ENCODE data around the gene ANKRD17. TPM values are rescaled to one million over a fixed set of nuclear protein-coding genes. Genes with fewer than 3 reads are reported as not detected.

ANKRD17 gene
- total and polyA plus RNA-seq, 9 of the 15 experiments (the other 6 are each of a cell fraction or from before 2014, with no cell fraction given), result 25.5 to 86.9 (median 52.2) TPM

DNA sequence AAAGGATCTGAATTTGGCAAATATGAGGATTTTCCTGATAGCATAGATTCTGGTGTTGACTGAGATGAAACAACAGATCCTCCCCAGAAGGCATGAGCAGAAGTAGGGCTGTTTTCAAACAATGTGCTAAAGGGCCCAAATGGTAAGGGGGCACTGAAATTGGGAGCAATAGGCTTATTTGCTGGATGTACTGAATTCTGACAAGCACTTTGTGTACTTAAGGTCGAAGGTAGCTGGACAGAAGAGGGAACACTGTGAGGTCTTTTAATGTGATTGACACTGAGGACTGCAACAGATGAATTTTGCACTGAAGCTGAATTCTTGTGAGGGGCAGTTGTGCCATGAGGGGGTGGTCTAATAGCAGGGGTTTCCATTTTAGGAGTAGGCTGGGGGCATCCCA, 167.9 kb downstream of the ANKRD17 start:
- Histone ChIP-seq H4K20me1 (replicated peaks; ENCODE audit: control insufficient read depth, insufficient read depth, low read length) (peaks cover 5% of the 10 kb centered on the region; the same call in 1 of the 2 replicates), H3K4me1 (replicated peaks in 1 of 2; ENCODE audit: control insufficient read depth in 2 of 2, insufficient read depth in 2 of 2, low read length in 2 of 2) (no peaks in the 10 kb centered on the region), H3K9ac (ENCODE audit: insufficient read depth in 1 of 2, low read depth in 2 of 2, low read length in 2 of 2) (no peak overlapping the region), H3K9me3 (replicated peaks; ENCODE audit: control insufficient read depth, insufficient read depth, low read depth, low read length) (no peaks in the 10 kb centered on the region), H3K36me3 (ENCODE audit: control insufficient read depth, insufficient read depth, low read length) (peaks cover 76% of the 10 kb centered on the region), H3K27ac (ENCODE audit: extremely low read depth, low read depth, low read length) (no peak overlapping the region), H3K9me1 (ENCODE audit: control insufficient read depth, insufficient read depth, low read length) (no peaks in the 10 kb centered on the region), H3K4me2 (ENCODE audit: insufficient read depth, low read length) (no peak overlapping the region), H2AFZ (ENCODE audit: low read depth, low read length) (no peak overlapping the region), H3K79me2 (ENCODE audit: control insufficient read depth, insufficient read depth, low read length) (peaks cover 39% of the 10 kb centered on the region), H3K27me3 (ENCODE audit: control insufficient read depth in 2 of 2, insufficient read depth in 2 of 2, low read length in 2 of 2) (no peaks in the 10 kb centered on the region), H3K4me3 (no peak overlapping the region)
- POLR2A ChIA-PET, result interaction anchor here (1.5 to 1.8 kb wide), 2 partner anchors 14 to 21 kb away, joined by 3 to 6 read pairs; partner anchors contain the start of gene COX18
- in situ Hi-C loops (cut with MboI), result no loop called here
- TF ChIP-seq EP400 (IDR thresholded peaks at IDR 0.05) (no peak), POLR2A (conservative IDR thresholded peaks at IDR 0.05) (0 out of 2 replicates have a peak, but pooled peaks have one; percentile 9)
- FAIRE-seq (peak; percentile 6), DNase-seq (ENCODE audit: extremely low read depth in 1 of 4, low spot score in 3 of 4) (no peak), ATAC-seq (no peak)
- intact Hi-C loops (cut with micrococcal nuclease), result no loop called here
- no TSS peak for BruUV-seq (replicated peaks)
- CTCF ChIA-PET (ENCODE audit: low intra/inter-chr PET ratio), result no interaction called here
- 100% methylated on average over 1 of the region's 1 CpG for WGBS (ENCODE audit: insufficient coverage, low coverage, missing lambda C conversion rate)

DNA sequence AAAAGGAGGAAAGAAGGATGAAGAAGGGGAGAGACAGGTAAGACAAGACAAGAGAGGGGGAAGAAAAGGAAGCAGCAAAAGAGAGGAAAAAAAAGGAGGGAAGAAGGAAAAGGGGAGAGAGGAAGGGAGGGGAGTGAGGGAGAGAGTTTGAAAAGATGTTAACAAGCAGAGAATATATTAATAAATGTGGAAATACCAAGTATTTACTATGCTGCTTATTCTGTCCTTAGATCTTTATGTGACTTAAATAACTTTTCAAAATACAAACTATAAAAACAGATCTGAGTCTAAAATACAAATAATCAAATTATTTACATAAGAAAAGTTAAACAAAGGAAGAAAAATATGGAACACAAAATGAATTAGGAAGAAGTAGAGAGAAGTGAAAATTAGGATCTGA, 170.7 kb downstream of the ANKRD17 start:
- no peaks in the 10 kb centered on the region for H3K4me1 ChIP-seq (replicated peaks in 1 of 2; ENCODE audit: control insufficient read depth in 2 of 2, insufficient read depth in 2 of 2, low read length in 2 of 2)
- ChIA-PET POLR2A (no interaction called here), CTCF (ENCODE audit: low intra/inter-chr PET ratio) (no interaction called here)
- H3K79me2 ChIP-seq (ENCODE audit: control insufficient read depth, insufficient read depth, low read length), result peaks cover 50% of the 10 kb centered on the region
- no peak overlapping the region for H3K27ac ChIP-seq (ENCODE audit: extremely low read depth, low read depth, low read length)
- in situ Hi-C loops (cut with MboI) (no loop called here), intact Hi-C loops (cut with micrococcal nuclease) (no loop called here)
- H3K9me3 ChIP-seq (replicated peaks; ENCODE audit: control insufficient read depth, insufficient read depth, low read depth, low read length), result no peaks in the 10 kb centered on the region
- FAIRE-seq (no peak), DNase-seq (ENCODE audit: extremely low read depth in 1 of 4, low spot score in 3 of 4) (no peak), ATAC-seq (no peak)
- no peaks in the 10 kb centered on the region for H3K9me1 ChIP-seq (ENCODE audit: control insufficient read depth, insufficient read depth, low read length)
- H4K20me1 ChIP-seq (replicated peaks; ENCODE audit: control insufficient read depth, insufficient read depth, low read length), result peaks cover 5% of the 10 kb centered on the region; the same call in 1 of the 2 replicates
- no peak overlapping the region for H2AFZ ChIP-seq (ENCODE audit: low read depth, low read length)
- no peaks in the 10 kb centered on the region for H3K27me3 ChIP-seq (ENCODE audit: control insufficient read depth in 2 of 2, insufficient read depth in 2 of 2, low read length in 2 of 2)
- no TSS peak for BruUV-seq (replicated peaks)
- no peak overlapping the region for H3K4me2 ChIP-seq (ENCODE audit: insufficient read depth, low read length)
- H3K4me3 ChIP-seq, result no peak overlapping the region
- H3K9ac ChIP-seq (ENCODE audit: insufficient read depth in 1 of 2, low read depth in 2 of 2, low read length in 2 of 2), result no peak overlapping the region
- TF ChIP-seq HIVEP1 (CRISPR knock-in tag; IDR thresholded peaks at IDR 0.05) (no peak), PCBP2 (IDR thresholded peaks at IDR 0.05; ENCODE audit: low read depth, low read length, poor library complexity, severe bottlenecking) (peak; percentile 52), MED1 (CRISPR knock-in tag; IDR thresholded peaks at IDR 0.05; ENCODE audit: borderline replicate concordance) (no peak), ZNF224 (CRISPR knock-in tag; IDR thresholded peaks at IDR 0.05) (no peak), ATF3 (IDR thresholded peaks at IDR 0.05) (no peak), ATF3 (CRISPR knock-in tag; conservative IDR thresholded peaks at IDR 0.05) (no peak), ZNF79 (CRISPR knock-in tag; IDR thresholded peaks at IDR 0.05; ENCODE audit: low read depth) (no peak)
- TF ChIP-seq, protein P1, sequence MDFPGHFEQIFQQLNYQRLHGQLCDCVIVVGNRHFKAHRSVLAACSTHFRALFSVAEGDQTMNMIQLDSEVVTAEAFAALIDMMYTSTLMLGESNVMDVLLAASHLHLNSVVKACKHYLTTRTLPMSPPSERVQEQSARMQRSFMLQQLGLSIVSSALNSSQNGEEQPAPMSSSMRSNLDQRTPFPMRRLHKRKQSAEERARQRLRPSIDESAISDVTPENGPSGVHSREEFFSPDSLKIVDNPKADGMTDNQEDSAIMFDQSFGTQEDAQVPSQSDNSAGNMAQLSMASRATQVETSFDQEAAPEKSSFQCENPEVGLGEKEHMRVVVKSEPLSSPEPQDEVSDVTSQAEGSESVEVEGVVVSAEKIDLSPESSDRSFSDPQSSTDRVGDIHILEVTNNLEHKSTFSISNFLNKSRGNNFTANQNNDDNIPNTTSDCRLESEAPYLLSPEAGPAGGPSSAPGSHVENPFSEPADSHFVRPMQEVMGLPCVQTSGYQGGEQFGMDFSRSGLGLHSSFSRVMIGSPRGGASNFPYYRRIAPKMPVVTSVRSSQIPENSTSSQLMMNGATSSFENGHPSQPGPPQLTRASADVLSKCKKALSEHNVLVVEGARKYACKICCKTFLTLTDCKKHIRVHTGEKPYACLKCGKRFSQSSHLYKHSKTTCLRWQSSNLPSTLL (IDR thresholded peaks at IDR 0.05), result 0 out of 2 replicates have a peak, but pooled peaks have one; percentile 26
- TF ChIP-seq, protein P2, sequence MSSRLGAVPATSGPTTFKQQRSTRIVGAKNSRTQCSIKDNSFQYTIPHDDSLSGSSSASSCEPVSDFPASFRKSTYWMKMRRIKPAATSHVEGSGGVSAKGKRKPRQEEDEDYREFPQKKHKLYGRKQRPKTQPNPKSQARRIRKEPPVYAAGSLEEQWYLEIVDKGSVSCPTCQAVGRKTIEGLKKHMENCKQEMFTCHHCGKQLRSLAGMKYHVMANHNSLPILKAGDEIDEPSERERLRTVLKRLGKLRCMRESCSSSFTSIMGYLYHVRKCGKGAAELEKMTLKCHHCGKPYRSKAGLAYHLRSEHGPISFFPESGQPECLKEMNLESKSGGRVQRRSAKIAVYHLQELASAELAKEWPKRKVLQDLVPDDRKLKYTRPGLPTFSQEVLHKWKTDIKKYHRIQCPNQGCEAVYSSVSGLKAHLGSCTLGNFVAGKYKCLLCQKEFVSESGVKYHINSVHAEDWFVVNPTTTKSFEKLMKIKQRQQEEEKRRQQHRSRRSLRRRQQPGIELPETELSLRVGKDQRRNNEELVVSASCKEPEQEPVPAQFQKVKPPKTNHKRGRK (tag; IDR thresholded peaks at IDR 0.05), result 0 out of 2 replicates have a peak, but pooled peaks have one; percentile 40
- peaks cover 79% of the 10 kb centered on the region for H3K36me3 ChIP-seq (ENCODE audit: control insufficient read depth, insufficient read depth, low read length)
